IMR-90 (cell line): ENCODE data around the gene TSPAN31. TPM values are rescaled to one million over a fixed set of nuclear protein-coding genes. Genes with fewer than 3 reads are reported as not detected.

Experiments used
- ATAC-seq: fragments of 200-7000 bp; cut with Tn5 transposase; 2 replicates; pipeline ENCODE4 v1.9.1; 2020; ENCODE audit warnings: low read depth, mild to moderate bottlenecking, moderate library complexity
- BruUV-seq: library from RNA; stranded (reverse); fragments of 400-500 nt; replicated peaks from 2 replicates; lab custom pipeline; 2021; lab: Mats Ljungman, UMichigan
- CTCF ChIA-PET: fragments of 300-600 bp; formaldehyde crosslinking; extraction: SDS; loops from one replicate; lab custom pipeline; 2021; ENCODE audit warnings: antibody characterized with exemption; lab: Yijun Ruan, JAX
- POLR2A ChIA-PET: fragments of 300-600 bp; sonication (Branson Sonifier 250); formaldehyde crosslinking; loops from one replicate; lab custom pipeline; 2022; ENCODE audit warnings: antibody characterized with exemption; ENCODE audit not compliant: unreplicated experiment; lab: Charles Lee
- DNase-seq: peaks from one replicate; pipeline ENCODE4 v3.0.0; 2013
- H2AFZ ChIP-seq: replicated peaks from 2 replicates; pipeline ENCODE3; 2013; ENCODE audit warnings: low read length, mild to moderate bottlenecking; ENCODE audit not compliant: poor library complexity
- H2AK5ac ChIP-seq: 2 replicates; pipeline ENCODE4 v1.6.1; 2013; ENCODE audit warnings: low read depth, low read length, inconsistent platforms
- H2AK9ac ChIP-seq: replicated peaks from 2 replicates; pipeline ENCODE3; 2013; ENCODE audit warnings: mild to moderate bottlenecking, low read depth, low read length, moderate library complexity; ENCODE audit not compliant: poor library complexity
- H2BK120ac ChIP-seq: 2 replicates; pipeline ENCODE4 v1.6.1; 2013; ENCODE audit warnings: low read depth, low read length, inconsistent platforms
- H2BK15ac ChIP-seq: 3 replicates; pipeline ENCODE4 v1.6.1; 2013; ENCODE audit warnings: low read depth, low read length, inconsistent platforms
- H2BK20ac ChIP-seq: 2 replicates; pipeline ENCODE4 v1.6.1; 2013; ENCODE audit warnings: low read depth, mild to moderate bottlenecking, inconsistent platforms, low read length, moderate library complexity
- H2BK5ac ChIP-seq: 2 replicates; pipeline ENCODE4 v1.6.1; 2013; ENCODE audit warnings: mild to moderate bottlenecking, low read depth, low read length, inconsistent platforms; ENCODE audit not compliant: poor library complexity, severe bottlenecking
- H3K14ac ChIP-seq: replicated peaks from 2 replicates; pipeline ENCODE4 v1.6.1; 2013; ENCODE audit warnings: low read depth, low read length, inconsistent platforms
- H3K18ac ChIP-seq: 2 replicates; pipeline ENCODE4 v1.6.1; 2013; ENCODE audit warnings: low read depth, low read length, control low read depth
- H3K23ac ChIP-seq: 2 replicates; pipeline ENCODE4 v1.6.1; 2013; ENCODE audit warnings: low read depth, low read length, inconsistent platforms
- H3K27ac ChIP-seq: 2 replicates; pipeline ENCODE4 v1.5.1; 2013; ENCODE audit warnings: mild to moderate bottlenecking, control low read depth, low read length; ENCODE audit not compliant: insufficient read depth
- H3K27me3 ChIP-seq: 2 replicates; pipeline ENCODE4 v1.6.1; 2013; ENCODE audit warnings: low read length; ENCODE audit not compliant: control insufficient read depth, insufficient read depth
- H3K36me3 ChIP-seq: 2 replicates; pipeline ENCODE4 v1.6.1; 2013; ENCODE audit warnings: low read length, mixed read lengths; ENCODE audit not compliant: control insufficient read depth, insufficient read depth
- H3K4ac ChIP-seq: 2 replicates; pipeline ENCODE4 v1.6.1; 2013; ENCODE audit warnings: low read depth, low read length, inconsistent platforms
- H3K4me1 ChIP-seq: 2 replicates; pipeline ENCODE4 v1.6.1; 2013; ENCODE audit warnings: low read length, mixed read lengths; ENCODE audit not compliant: control insufficient read depth, insufficient read depth
- H3K4me2 ChIP-seq: 2 replicates; pipeline ENCODE4 v1.6.1; 2013; ENCODE audit warnings: low read depth, mild to moderate bottlenecking, control low read depth, low read length, moderate library complexity
- H3K4me3 ChIP-seq: 2 replicates; pipeline ENCODE4 v1.5.1; 2013; ENCODE audit warnings: low read depth, mild to moderate bottlenecking, control low read depth, low read length, moderate library complexity; ENCODE audit not compliant: insufficient read depth
- H3K56ac ChIP-seq: 2 replicates; pipeline ENCODE4 v1.6.1; 2013; ENCODE audit warnings: low read length, inconsistent platforms; ENCODE audit not compliant: insufficient read depth; ENCODE audit errors: extremely low read depth
- H3K79me1 ChIP-seq, 2 experiments: 2 replicates each; pipeline ENCODE4 v1.6.1; 2013; ENCODE audit warnings: low read length in 2 of 2, inconsistent platforms in 1 of 2, low read depth in 1 of 2
- H3K9ac ChIP-seq: 2 replicates; pipeline ENCODE4 v1.6.1; 2013; ENCODE audit warnings: low read depth, low read length, control low read depth
- H3K9me1 ChIP-seq: 2 replicates; pipeline ENCODE4 v1.6.1; 2013; ENCODE audit warnings: low read length, inconsistent platforms; ENCODE audit not compliant: insufficient read depth
- H3K9me3 ChIP-seq: 2 replicates; pipeline ENCODE4 v1.6.1; 2013; ENCODE audit warnings: low read length; ENCODE audit not compliant: control insufficient read depth, insufficient read depth
- H4K20me1 ChIP-seq: 2 replicates; pipeline ENCODE4 v1.6.1; 2013; ENCODE audit warnings: low read length, inconsistent platforms; ENCODE audit not compliant: insufficient read depth
- H4K5ac ChIP-seq: 2 replicates; pipeline ENCODE4 v1.6.1; 2013; ENCODE audit warnings: mild to moderate bottlenecking, low read depth, low read length, control low read depth
- H4K8ac ChIP-seq, 2 experiments: 2 replicates each; pipeline ENCODE4 v1.6.1; 2013; ENCODE audit warnings: low read depth in 2 of 2, low read length in 2 of 2, control low read depth in 1 of 2, inconsistent platforms in 1 of 2
- H4K91ac ChIP-seq: 2 replicates; pipeline ENCODE4 v1.6.1; 2013; ENCODE audit warnings: low read depth, low read length, inconsistent platforms; ENCODE audit not compliant: insufficient read depth
- ELK1 ChIP-seq: fragments of 150-350 bp; IDR thresholded peaks from 2 replicates; pipeline ENCODE4 v1.6.1; 2016; ENCODE audit warnings: low read depth, mild to moderate bottlenecking, low read length, moderate library complexity, borderline replicate concordance
- FOS ChIP-seq: fragments of 150-350 bp; IDR thresholded peaks from 2 replicates; pipeline ENCODE4 v1.6.1; 2016; ENCODE audit warnings: low read depth, low read length
- MAFK ChIP-seq: IDR thresholded peaks from 2 replicates; pipeline ENCODE4 v1.6.1; 2012; ENCODE audit warnings: low read depth, low read length, improper control_type of control experiment
- RFX5 ChIP-seq: IDR thresholded peaks from 2 replicates; pipeline ENCODE4 v1.8.0; 2012; ENCODE audit warnings: low read depth, mild to moderate bottlenecking, low read length, moderate library complexity
- WGBS, 2 experiments: methylation state at CpG; one replicate each; pipeline versions ENCODE4 v1.1.5 to v1.1.7; 2013; ENCODE audit warnings: missing lambda C conversion rate in 2 of 2; ENCODE audit not compliant: insufficient read length in 1 of 2; ENCODE audit errors: extremely low coverage in 2 of 2; 5-methylcytosine and 5-hydroxymethylcytosine counted together
- dilution Hi-C: fragments of 300-500 bp; cut with HindIII; formaldehyde crosslinking; loops from one replicate; pipeline ENCODE4 v1.14.3; 2018; ENCODE audit warnings: low sequenced_read_pairs; ENCODE audit not compliant: unreplicated experiment
- in situ Hi-C: fragments of 300-500 bp; cut with MboI; formaldehyde crosslinking; loops from 3 replicates; pipeline ENCODE4 v1.14.3; 2019; ENCODE audit warnings: low sequenced_read_pairs, inconsistent platforms, mixed read lengths
- intact Hi-C: fragments of 100-400 bp; cut with micrococcal nuclease; formaldehyde crosslinking; loops from 2 replicates; pipeline ENCODE4 v1.10.0; 2022
- polyA plus RNA-seq, 3 experiments: library from polyadenylated mRNA; depleted of rRNA; stranded (reverse); fragments of >200 nt; gene quantifications; 2 replicates each; pipeline ENCODE4 v1.2.3, GENCODE V29; 2012; ENCODE audit warnings: low replicate concordance in 1 of 3
- total RNA-seq: library from RNA; depleted of rRNA; stranded (reverse); fragments of >200 nt; gene quantifications from 2 replicates; pipeline ENCODE4 v1.2.3, GENCODE V29; 2012

Gene TSPAN31
- total and polyA plus RNA-seq, 2 of the 4 experiments (the other 2 are of a cell fraction) = 12.3 to 71.2 TPM

GRCh38 chr12:57777367-57777766 is 32.5 kb downstream of the TSPAN31 start:
- Histone ChIP-seq H4K5ac (no peak overlapping the region), H3K14ac (no peak overlapping the region), H2BK15ac (no peak overlapping the region), H3K4me2 (no peak overlapping the region), H3K9me1 (0 out of 2 replicates have a peak, but pooled peaks cover 3% of the 10 kb centered on the region), H2BK120ac (no peak overlapping the region), H3K9ac (no peak overlapping the region), H2BK20ac (no peak overlapping the region), H4K20me1 (no peaks in the 10 kb centered on the region), H2AK9ac (no peak overlapping the region), H2AK5ac (no peak overlapping the region), H3K4me3 (no peak overlapping the region), H3K79me1 (peaks cover 6 to 21% of the 10 kb centered on the region in 2 experiments; a peak in 3 of 4 replicates), H2BK5ac (no peak overlapping the region), H2AFZ (no peak overlapping the region), H3K9me3 (no peaks in the 10 kb centered on the region), H4K8ac (no peak overlapping the region), H4K91ac (no peak overlapping the region), H3K36me3 (peaks cover 6% of the 10 kb centered on the region), H3K56ac (no peak overlapping the region), H3K4ac (no peak overlapping the region), H3K27ac (no peak overlapping the region), H3K18ac (no peak overlapping the region), H3K4me1 (no peaks in the 10 kb centered on the region), H3K27me3 (no peaks in the 10 kb centered on the region), H3K23ac (no peak overlapping the region)
- ChIA-PET CTCF (no interaction called here), POLR2A (no interaction called here)
- TF ChIP-seq MAFK (no peak), RFX5 (no peak), ELK1 (no peak), FOS (no peak)
- WGBS, 2 experiments = 94% methylated on average over 3 of the region's 7 CpGs; no CpG with 5 or more reads in 1 of the 2 experiments
- DNase-seq (no peak), ATAC-seq (no peak)
- dilution Hi-C loops = no loop called here
- in situ Hi-C loops = no loop called here
- intact Hi-C loops = no loop called here
- no TSS peak for BruUV-seq
